ENCODE measurements around the gene FILIP1L.

The FILIP1L gene

DNA sequence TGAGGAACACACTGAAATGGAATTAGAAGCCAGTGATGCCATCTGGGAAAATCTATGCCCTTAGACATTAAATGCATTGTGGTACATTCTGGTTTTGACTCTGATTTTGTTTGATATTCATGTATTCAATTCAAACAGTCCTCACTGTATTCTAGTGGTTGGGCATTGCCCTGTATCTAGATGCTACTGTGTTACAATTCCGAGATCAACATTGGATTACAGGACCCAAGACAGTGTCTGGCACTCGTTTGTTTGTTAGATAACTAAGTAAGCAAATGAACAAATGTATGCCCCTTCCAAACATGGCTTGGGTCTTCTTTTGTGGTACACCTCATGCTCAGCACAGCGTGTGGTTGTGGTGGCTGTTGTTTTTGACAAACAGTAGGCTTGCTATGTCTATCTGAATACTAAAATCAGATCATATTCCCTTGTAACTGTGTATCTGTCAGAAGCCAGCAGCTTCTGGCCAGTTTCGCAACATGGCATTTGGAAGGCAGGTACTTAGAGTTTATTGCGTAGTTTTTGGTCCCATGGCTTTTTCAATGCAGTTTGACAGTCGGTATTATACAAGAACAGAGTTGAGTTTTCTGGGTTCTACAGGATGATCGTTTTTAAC is 5.7 kb downstream of the FILIP1L start:
- Histone ChIP-seq H3K9ac (ENCODE audit: low read length in 2 of 2) (no peak overlapping the region), H3K27ac (ENCODE audit: low read length) (no peak overlapping the region), H3K9me3 (ENCODE audit: control insufficient read depth in 2 of 2, low read length in 2 of 2) (no peaks in the 10 kb centered on the region), H3K27me3 (ENCODE audit: control insufficient read depth in 1 of 2, insufficient read depth in 2 of 2, low read length in 2 of 2) (no peaks in the 10 kb centered on the region), H3K36me3 (ENCODE audit: control insufficient read depth in 2 of 2, insufficient read depth in 2 of 2, low read length in 2 of 2) (no peaks in the 10 kb centered on the region), H3K4me3 (ENCODE audit: low read length in 2 of 2) (no peak overlapping the region), H3K4me1 (ENCODE audit: control insufficient read depth, insufficient read depth, low read length) (peaks cover 19% of the 10 kb centered on the region)

DNA sequence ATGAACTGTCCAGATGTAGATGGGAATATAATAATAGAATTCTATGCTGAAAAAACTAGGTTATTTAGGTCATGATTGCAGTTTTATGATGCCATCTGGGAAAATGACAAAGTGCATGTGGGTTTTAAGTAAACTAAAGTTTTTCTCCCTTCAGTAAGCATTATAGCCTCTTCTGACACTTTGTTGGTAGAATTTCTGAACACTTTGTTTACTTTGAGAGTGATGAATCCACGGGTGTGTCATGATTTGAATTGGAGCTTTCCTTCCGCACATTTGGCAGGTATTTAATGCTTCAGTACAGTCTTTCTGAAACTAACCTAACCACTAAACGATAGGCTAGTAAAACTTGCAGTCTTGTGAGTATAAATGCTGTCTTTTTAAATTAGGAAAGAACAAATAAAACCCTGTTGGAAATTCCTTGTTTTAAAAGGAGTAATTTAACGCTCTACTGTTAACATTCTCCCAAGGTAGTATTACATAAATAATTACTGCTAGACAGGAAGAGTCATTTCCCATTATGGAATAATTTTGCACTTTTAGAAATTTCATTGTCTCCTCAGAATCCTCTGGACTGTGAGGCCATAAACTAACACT is 7.0 kb downstream of the FILIP1L start:
- H3K27ac ChIP-seq (ENCODE audit: low read length): no peak overlapping the region
- H3K4me1 ChIP-seq (ENCODE audit: control insufficient read depth, insufficient read depth, low read length): peaks cover 26% of the 10 kb centered on the region
- H3K9me3 ChIP-seq (ENCODE audit: control insufficient read depth in 2 of 2, low read length in 2 of 2): no peaks in the 10 kb centered on the region
- no peaks in the 10 kb centered on the region for H3K27me3 ChIP-seq (ENCODE audit: control insufficient read depth in 1 of 2, insufficient read depth in 2 of 2, low read length in 2 of 2)
- peak overlapping the region in 1 of 2 donors; percentile 33 for H3K4me3 ChIP-seq (ENCODE audit: low read length in 2 of 2)
- no peaks in the 10 kb centered on the region for H3K36me3 ChIP-seq (ENCODE audit: control insufficient read depth in 2 of 2, insufficient read depth in 2 of 2, low read length in 2 of 2)
- no peak overlapping the region for H3K9ac ChIP-seq (ENCODE audit: low read length in 2 of 2)

DNA sequence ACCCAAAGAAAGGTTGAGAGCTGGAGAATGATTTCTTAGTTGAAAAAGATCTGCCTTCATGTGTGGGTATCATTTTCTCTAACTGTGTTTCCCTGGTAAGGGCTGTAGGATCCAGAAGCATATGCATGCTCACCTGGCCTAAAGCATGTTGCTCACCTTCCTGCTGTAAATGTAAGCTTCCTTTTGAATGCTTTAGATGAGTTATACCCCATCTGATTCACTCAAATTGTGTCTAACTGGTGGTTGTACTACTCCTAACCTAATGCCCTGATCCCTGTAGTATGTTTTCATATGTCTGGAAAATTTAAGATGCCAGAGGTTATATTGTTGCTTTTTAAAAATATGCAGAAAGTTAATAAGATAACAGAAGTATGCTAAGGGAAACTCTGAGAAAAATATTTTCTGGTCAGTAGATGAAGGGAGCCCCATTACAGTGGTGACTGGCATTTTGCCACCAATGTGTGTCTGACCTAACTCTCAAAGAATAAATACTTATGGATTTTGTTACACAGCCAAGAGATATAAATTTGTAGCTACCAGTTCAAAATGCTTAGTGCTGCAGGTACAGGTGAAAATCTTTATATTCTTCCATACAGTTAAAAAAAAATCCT is 7.7 kb downstream of the FILIP1L start:
- H3K36me3 ChIP-seq (ENCODE audit: control insufficient read depth in 2 of 2, insufficient read depth in 2 of 2, low read length in 2 of 2): no peaks in the 10 kb centered on the region
- no peak overlapping the region for H3K27ac ChIP-seq (ENCODE audit: low read length)
- H3K9ac ChIP-seq (ENCODE audit: low read length in 2 of 2): no peak overlapping the region
- no peaks in the 10 kb centered on the region for H3K9me3 ChIP-seq (ENCODE audit: control insufficient read depth in 2 of 2, low read length in 2 of 2)
- peaks cover 26% of the 10 kb centered on the region for H3K4me1 ChIP-seq (ENCODE audit: control insufficient read depth, insufficient read depth, low read length)
- H3K27me3 ChIP-seq (ENCODE audit: control insufficient read depth in 1 of 2, insufficient read depth in 2 of 2, low read length in 2 of 2): no peaks in the 10 kb centered on the region
- no peak overlapping the region for H3K4me3 ChIP-seq (ENCODE audit: low read length in 2 of 2)

DNA sequence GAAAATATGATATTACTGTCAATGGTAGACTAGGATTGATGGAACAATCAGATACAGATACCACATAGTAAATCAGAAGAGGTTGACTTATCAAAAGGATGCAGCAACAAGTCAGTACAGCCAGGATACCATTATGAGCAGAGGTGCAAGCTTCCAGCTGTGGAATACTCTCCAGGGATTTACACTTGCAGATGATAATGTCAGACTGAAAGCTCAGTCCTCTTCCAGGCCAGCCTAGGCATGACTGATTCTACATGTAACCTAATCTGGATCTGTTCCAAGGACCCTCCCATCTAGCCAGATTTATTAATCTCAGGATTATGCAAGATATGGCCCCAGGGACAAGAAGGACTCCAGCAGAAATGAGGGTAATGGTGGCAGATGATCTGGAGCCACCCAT is 8.2 kb downstream of the FILIP1L start:
- no peak overlapping the region for H3K4me3 ChIP-seq (ENCODE audit: low read length in 2 of 2)
- H3K36me3 ChIP-seq (ENCODE audit: control insufficient read depth in 2 of 2, insufficient read depth in 2 of 2, low read length in 2 of 2): no peaks in the 10 kb centered on the region
- H3K27ac ChIP-seq (ENCODE audit: low read length): no peak overlapping the region
- H3K9me3 ChIP-seq (ENCODE audit: control insufficient read depth in 2 of 2, low read length in 2 of 2): no peaks in the 10 kb centered on the region
- H3K4me1 ChIP-seq (ENCODE audit: control insufficient read depth, insufficient read depth, low read length): peaks cover 26% of the 10 kb centered on the region
- H3K27me3 ChIP-seq (ENCODE audit: control insufficient read depth in 1 of 2, insufficient read depth in 2 of 2, low read length in 2 of 2): no peaks in the 10 kb centered on the region
- H3K9ac ChIP-seq (ENCODE audit: low read length in 2 of 2): no peak overlapping the region

DNA sequence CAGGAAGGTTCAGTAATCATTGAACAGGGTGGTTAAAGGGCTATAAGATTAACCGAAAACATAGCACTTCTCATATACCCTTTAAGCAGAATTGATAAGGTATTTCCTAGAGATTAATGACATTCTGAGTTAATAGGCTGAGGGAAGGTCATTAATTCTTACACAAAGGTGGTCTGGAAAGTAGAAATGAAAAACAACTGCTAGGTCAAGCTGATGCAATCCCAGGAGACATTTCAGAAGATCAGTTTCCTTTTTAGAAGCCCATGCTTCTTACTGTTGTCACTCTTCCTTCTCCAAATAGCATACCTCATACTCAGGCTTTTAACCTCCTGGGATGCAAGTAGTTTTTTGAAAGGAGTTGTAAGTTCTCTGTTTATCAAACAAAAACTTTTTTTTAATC is 8.8 kb downstream of the FILIP1L start:
- H3K4me1 ChIP-seq (ENCODE audit: control insufficient read depth, insufficient read depth, low read length): peaks cover 24% of the 10 kb centered on the region
- H3K27me3 ChIP-seq (ENCODE audit: control insufficient read depth in 1 of 2, insufficient read depth in 2 of 2, low read length in 2 of 2): no peaks in the 10 kb centered on the region
- H3K36me3 ChIP-seq (ENCODE audit: control insufficient read depth in 2 of 2, insufficient read depth in 2 of 2, low read length in 2 of 2): no peaks in the 10 kb centered on the region
- no peak overlapping the region for H3K9ac ChIP-seq (ENCODE audit: low read length in 2 of 2)
- no peaks in the 10 kb centered on the region for H3K9me3 ChIP-seq (ENCODE audit: control insufficient read depth in 2 of 2, low read length in 2 of 2)
- no peak overlapping the region for H3K4me3 ChIP-seq (ENCODE audit: low read length in 2 of 2)
- H3K27ac ChIP-seq (ENCODE audit: low read length): no peak overlapping the region

DNA sequence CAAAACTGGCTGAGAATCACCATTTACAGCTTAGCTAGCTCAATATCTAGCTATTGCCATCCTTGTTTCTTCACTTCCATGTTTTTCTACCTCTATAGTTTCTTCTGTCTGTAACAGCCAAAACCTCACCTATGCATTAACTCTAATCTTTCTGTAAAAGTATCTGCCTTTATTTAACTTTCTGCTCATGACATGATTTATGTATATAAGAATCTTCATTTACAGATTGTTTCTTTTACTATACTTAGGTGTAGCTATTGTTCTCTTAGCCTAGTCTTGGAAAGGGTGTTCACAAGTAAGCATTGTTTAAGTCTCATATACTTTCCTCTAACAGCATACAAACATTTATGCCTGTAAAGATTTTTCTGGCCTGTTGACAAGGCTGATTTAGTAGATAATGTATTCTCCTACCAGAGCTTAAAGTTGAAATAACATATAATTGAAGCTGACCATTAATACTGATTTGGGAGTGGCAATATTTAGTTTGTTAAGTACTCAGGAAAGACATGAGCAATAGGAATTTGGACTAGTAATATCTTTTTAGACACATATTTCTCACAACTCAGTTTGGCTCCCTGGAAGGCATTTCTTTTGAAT is 9.4 kb downstream of the FILIP1L start:
- Histone ChIP-seq H3K36me3 (ENCODE audit: control insufficient read depth in 2 of 2, insufficient read depth in 2 of 2, low read length in 2 of 2) (no peaks in the 10 kb centered on the region), H3K4me3 (ENCODE audit: low read length in 2 of 2) (no peak overlapping the region), H3K27ac (ENCODE audit: low read length) (peak overlapping the region; percentile 32), H3K9me3 (ENCODE audit: control insufficient read depth in 2 of 2, low read length in 2 of 2) (no peaks in the 10 kb centered on the region), H3K27me3 (ENCODE audit: control insufficient read depth in 1 of 2, insufficient read depth in 2 of 2, low read length in 2 of 2) (no peaks in the 10 kb centered on the region), H3K9ac (ENCODE audit: low read length in 2 of 2) (no peak overlapping the region), H3K4me1 (ENCODE audit: control insufficient read depth, insufficient read depth, low read length) (peaks cover 22% of the 10 kb centered on the region)

DNA sequence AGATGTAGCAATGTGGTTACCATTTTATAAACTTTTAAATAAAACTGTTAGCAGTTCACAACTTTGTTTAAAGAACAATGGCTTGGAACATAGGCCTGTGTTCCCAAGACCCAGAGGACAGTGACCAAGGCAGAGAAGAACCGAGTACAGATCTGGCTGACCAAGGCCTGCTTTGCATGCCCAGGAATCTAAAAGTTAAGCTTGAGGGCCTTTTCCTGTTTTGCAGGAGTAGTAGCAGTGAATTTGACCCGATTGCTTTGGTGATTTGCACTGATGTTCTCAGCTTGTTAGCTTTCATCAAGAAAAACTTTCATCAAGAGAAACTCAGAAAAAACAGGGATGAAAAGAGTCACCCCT is 9.9 kb downstream of the FILIP1L start:
- Histone ChIP-seq H3K4me1 (ENCODE audit: control insufficient read depth, insufficient read depth, low read length) (peaks cover 22% of the 10 kb centered on the region), H3K36me3 (ENCODE audit: control insufficient read depth in 2 of 2, insufficient read depth in 2 of 2, low read length in 2 of 2) (no peaks in the 10 kb centered on the region), H3K9ac (ENCODE audit: low read length in 2 of 2) (no peak overlapping the region), H3K27ac (ENCODE audit: low read length) (peak overlapping the region; percentile 32), H3K4me3 (ENCODE audit: low read length in 2 of 2) (no peak overlapping the region), H3K9me3 (ENCODE audit: control insufficient read depth in 2 of 2, low read length in 2 of 2) (no peaks in the 10 kb centered on the region), H3K27me3 (ENCODE audit: control insufficient read depth in 1 of 2, insufficient read depth in 2 of 2, low read length in 2 of 2) (no peaks in the 10 kb centered on the region)

DNA sequence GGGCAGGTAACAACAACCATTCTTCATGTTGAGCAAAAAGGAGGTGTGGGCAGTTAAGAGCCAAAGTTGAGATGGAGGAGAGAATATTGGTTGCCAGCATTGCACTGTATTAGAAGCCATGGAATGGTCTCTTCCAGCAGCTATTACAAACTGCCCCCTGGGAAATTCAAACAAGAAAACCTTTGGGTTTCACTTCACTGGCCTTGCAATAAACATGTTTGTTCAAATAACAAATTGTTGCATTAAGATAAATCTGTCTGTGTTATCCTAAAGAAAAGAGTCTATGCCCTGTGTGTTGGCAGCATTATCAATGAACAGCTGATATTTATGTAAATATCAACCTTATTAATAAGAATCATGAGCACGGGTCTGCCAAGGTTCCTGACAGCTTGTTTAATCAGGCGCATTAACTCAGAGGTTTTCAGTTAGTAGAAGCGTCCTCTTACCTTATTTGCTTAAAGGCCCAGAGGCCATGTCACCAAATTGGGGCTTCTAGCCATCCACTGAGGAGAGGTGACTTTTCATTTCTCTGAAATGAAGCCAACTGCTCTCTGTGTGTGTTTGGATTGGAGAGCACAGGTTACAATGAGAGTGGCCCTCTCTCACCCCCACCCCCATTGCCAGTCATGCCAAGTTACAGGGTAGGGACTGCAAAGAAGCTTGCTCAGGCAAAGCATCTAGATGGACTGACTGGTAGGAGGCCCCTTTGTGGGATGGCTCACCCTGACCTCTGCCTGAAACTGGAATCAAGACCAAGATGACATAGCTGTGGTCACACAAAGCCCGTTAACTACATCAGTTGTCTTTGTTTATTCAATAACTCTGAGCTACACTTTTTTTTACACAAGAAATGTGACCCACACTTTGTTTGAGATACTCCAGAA is 10.5 kb downstream of the FILIP1L start:
- Histone ChIP-seq H3K9me3 (ENCODE audit: control insufficient read depth in 2 of 2, low read length in 2 of 2) (no peaks in the 10 kb centered on the region), H3K36me3 (ENCODE audit: control insufficient read depth in 2 of 2, insufficient read depth in 2 of 2, low read length in 2 of 2) (no peaks in the 10 kb centered on the region), H3K9ac (ENCODE audit: low read length in 2 of 2) (no peak overlapping the region), H3K27me3 (ENCODE audit: control insufficient read depth in 1 of 2, insufficient read depth in 2 of 2, low read length in 2 of 2) (no peaks in the 10 kb centered on the region), H3K27ac (ENCODE audit: low read length) (peak overlapping the region; percentile 32), H3K4me3 (ENCODE audit: low read length in 2 of 2) (no peak overlapping the region), H3K4me1 (ENCODE audit: control insufficient read depth, insufficient read depth, low read length) (peaks cover 22% of the 10 kb centered on the region)

DNA sequence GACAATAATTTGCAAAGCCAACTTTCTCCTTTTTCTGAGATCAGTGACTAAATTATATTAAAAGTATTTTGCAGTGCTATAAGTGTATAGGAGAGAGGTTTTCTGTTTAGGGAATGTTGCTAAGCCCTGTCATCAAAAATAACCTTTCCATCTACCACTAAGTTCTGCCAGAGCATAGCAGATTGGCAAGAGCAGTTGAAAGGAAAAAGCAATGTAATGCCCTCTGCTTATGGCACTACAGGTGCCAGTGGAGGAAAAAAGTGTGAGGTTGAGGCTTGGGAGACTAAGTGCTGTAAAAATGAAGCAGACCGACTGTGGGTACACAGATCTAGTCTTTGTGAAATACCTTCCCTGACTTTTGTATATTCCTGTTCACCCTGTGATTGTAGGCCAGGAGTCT is 11.5 kb downstream of the FILIP1L start:
- Histone ChIP-seq H3K27me3 (ENCODE audit: control insufficient read depth in 1 of 2, insufficient read depth in 2 of 2, low read length in 2 of 2) (no peaks in the 10 kb centered on the region), H3K4me1 (ENCODE audit: control insufficient read depth, insufficient read depth, low read length) (peaks cover 29% of the 10 kb centered on the region), H3K4me3 (ENCODE audit: low read length in 2 of 2) (no peak overlapping the region), H3K36me3 (ENCODE audit: control insufficient read depth in 2 of 2, insufficient read depth in 2 of 2, low read length in 2 of 2) (no peaks in the 10 kb centered on the region), H3K9ac (ENCODE audit: low read length in 2 of 2) (no peak overlapping the region), H3K9me3 (ENCODE audit: control insufficient read depth in 2 of 2, low read length in 2 of 2) (no peaks in the 10 kb centered on the region), H3K27ac (ENCODE audit: low read length) (no peak overlapping the region)

DNA sequence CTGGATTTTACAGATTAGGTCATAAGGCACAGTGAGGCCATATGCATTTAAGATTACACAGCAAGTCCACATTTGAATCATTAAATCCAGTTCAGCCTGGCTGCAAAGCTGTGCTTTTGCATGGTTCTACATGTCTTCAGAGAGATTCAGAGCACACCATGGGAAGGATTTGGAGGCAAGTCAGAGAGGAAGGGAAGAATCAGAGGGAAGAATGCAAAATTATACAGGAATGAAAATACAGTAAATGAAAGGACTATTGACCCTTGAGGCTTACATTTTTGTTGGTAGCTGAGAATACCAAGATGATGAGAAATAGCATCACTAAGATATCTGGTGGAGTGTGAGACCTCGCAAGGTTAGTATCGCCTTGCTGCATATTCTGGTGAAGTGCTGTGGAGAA is 13.9 kb downstream of the FILIP1L start:
- H3K27me3 ChIP-seq (ENCODE audit: control insufficient read depth in 1 of 2, insufficient read depth in 2 of 2, low read length in 2 of 2): no peaks in the 10 kb centered on the region
- no peaks in the 10 kb centered on the region for H3K9me3 ChIP-seq (ENCODE audit: control insufficient read depth in 2 of 2, low read length in 2 of 2)
- peaks cover 20% of the 10 kb centered on the region for H3K4me1 ChIP-seq (ENCODE audit: control insufficient read depth, insufficient read depth, low read length)
- no peaks in the 10 kb centered on the region for H3K36me3 ChIP-seq (ENCODE audit: control insufficient read depth in 2 of 2, insufficient read depth in 2 of 2, low read length in 2 of 2)
- H3K4me3 ChIP-seq (ENCODE audit: low read length in 2 of 2): no peak overlapping the region
- no peak overlapping the region for H3K9ac ChIP-seq (ENCODE audit: low read length in 2 of 2)
- H3K27ac ChIP-seq (ENCODE audit: low read length): no peak overlapping the region
